Ectodermal cell (in vitro differentiated cells): Measurements from ENCODE around the gene MRPL21.
"Not testable (repeated sequence)": the region's sequence is repeated elsewhere in the genome, so short reads cannot be mapped to it uniquely, and the experiment has no call there.

ENCODE experiments used
- H3K27ac ChIP-seq: 2 replicates; pipeline ENCODE4 v1.7.0; 2013; ENCODE audit warnings: mild to moderate bottlenecking, low read depth, low read length; ENCODE audit not compliant: insufficient read depth, poor library complexity, severe bottlenecking
- H3K27me3 ChIP-seq: 2 replicates; pipeline ENCODE4 v1.7.0; 2013; ENCODE audit warnings: mild to moderate bottlenecking, low read length; ENCODE audit not compliant: insufficient read depth, control insufficient read depth, poor library complexity, severe bottlenecking
- H3K36me3 ChIP-seq: one replicate; pipeline ENCODE4 v1.7.0; 2013; ENCODE audit warnings: low read length; ENCODE audit not compliant: control insufficient read depth, insufficient read depth
- H3K4me1 ChIP-seq: one replicate; pipeline ENCODE4 v1.7.0; 2013; ENCODE audit warnings: low read length; ENCODE audit not compliant: control insufficient read depth, insufficient read depth
- H3K4me3 ChIP-seq: 2 replicates; pipeline ENCODE4 v1.7.0; 2013; ENCODE audit warnings: low read depth, low read length, control low read depth; ENCODE audit not compliant: insufficient read depth
- H3K9me3 ChIP-seq: 2 replicates; pipeline ENCODE4 v1.7.0; 2013; ENCODE audit warnings: mild to moderate bottlenecking, low read length, moderate library complexity; ENCODE audit not compliant: control insufficient read depth
- WGBS, 2 experiments: methylation state at CpG; one replicate each; pipeline ENCODE4 v1.1.7; 2013; ENCODE audit warnings: missing lambda C conversion rate in 2 of 2; 5-methylcytosine and 5-hydroxymethylcytosine counted together

Gene MRPL21

DNA sequence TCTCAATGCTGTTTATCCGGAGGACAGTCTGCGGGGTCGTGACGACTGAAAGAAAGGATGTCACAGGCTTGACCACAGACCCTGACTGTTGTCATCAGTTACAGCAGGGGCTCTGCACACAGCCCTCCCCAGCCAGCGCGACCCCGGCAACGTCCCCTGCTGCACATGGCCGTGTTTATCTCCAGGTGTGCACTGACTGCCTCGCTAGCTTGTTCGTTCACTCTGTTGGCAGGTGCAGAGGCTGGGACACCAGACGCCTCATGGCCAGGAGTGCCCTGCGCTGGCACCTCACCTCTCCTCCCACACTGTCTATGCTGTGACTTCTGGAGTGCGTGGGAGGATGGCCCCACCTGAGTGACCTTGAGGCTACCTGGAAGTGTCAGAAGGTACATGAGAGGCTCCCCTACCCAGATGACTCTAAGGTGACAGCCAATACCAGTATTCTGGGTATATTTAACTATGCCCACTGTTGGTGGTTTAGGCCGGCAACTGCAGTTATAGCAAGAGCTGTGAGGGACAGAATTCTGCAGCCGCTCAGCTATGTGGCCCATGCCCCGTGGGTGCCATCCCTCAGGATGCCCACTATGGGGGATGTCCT lies 12.2 kb downstream of the MRPL21 start:
- H3K4me3 ChIP-seq, result no peak overlapping the region
- H3K9me3 ChIP-seq, result no peaks in the 10 kb centered on the region
- 95 to 96% methylated on average over 17 of the region's 17 CpGs for WGBS, 2 experiments
- H3K4me1 ChIP-seq, result no peaks in the 10 kb centered on the region
- H3K36me3 ChIP-seq, result peaks cover 35% of the 10 kb centered on the region
- H3K27me3 ChIP-seq, result no peaks in the 10 kb centered on the region
- no peak overlapping the region for H3K27ac ChIP-seq

GRCh38 chr11:68890490-68891231 lies 13.0 kb downstream of the MRPL21 start:
- Histone ChIP-seq H3K27me3 (no peaks in the 10 kb centered on the region), H3K4me1 (no peaks in the 10 kb centered on the region), H3K4me3 (no peak overlapping the region), H3K36me3 (peaks cover 27% of the 10 kb centered on the region), H3K9me3 (no peaks in the 10 kb centered on the region), H3K27ac (no peak overlapping the region)
- WGBS, 2 experiments, result 89 to 92% methylated on average over 17 of the region's 17 CpGs

GRCh38 chr11:68889948-68890446 lies 13.6 kb downstream of the MRPL21 start:
- no peaks in the 10 kb centered on the region for H3K27me3 ChIP-seq
- H3K9me3 ChIP-seq, result no peaks in the 10 kb centered on the region
- H3K4me3 ChIP-seq, result no peak overlapping the region
- WGBS, 2 experiments, result 67 to 68% methylated on average over 18 of the region's 18 CpGs
- H3K27ac ChIP-seq, result no peak overlapping the region
- peaks cover 25% of the 10 kb centered on the region for H3K36me3 ChIP-seq
- no peaks in the 10 kb centered on the region for H3K4me1 ChIP-seq

DNA sequence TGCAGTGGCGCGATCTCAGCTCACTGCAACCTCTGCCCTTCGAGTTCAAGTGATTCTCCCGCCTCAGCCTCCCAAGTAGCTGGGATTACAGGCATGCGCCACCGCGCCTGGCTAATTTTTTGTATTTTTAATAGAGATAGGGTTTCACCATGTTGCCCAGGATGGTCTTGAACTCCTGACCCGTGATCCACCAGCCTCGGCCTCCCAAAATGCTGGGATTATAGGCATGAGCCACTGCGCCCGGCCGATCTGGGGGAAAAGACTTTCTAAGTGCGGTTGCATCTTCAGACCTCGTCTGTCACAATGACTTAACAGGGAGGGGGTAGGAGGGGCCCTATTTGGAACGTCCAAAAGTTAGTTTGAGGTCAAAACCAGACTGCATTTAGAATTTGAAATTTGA lies 18.8 kb downstream of the MRPL21 start:
- H3K4me1 ChIP-seq, H3K27me3 ChIP-seq, H3K9me3 ChIP-seq, H3K4me3 ChIP-seq, H3K36me3 ChIP-seq, H3K27ac ChIP-seq: not testable (repeated sequence)
- WGBS, 2 experiments, result 90 to 92% methylated on average over 15 of the region's 15 CpGs

GRCh38 chr11:68882391-68882790 lies 21.2 kb downstream of the MRPL21 start:
- Histone ChIP-seq H3K4me1 (no peaks in the 10 kb centered on the region), H3K4me3 (no peak overlapping the region), H3K36me3 (no peaks in the 10 kb centered on the region), H3K9me3 (no peaks in the 10 kb centered on the region), H3K27ac (no peak overlapping the region), H3K27me3 (no peaks in the 10 kb centered on the region)
- 87 to 88% methylated on average over 12 to 13 of the region's 13 CpGs for WGBS, 2 experiments

DNA sequence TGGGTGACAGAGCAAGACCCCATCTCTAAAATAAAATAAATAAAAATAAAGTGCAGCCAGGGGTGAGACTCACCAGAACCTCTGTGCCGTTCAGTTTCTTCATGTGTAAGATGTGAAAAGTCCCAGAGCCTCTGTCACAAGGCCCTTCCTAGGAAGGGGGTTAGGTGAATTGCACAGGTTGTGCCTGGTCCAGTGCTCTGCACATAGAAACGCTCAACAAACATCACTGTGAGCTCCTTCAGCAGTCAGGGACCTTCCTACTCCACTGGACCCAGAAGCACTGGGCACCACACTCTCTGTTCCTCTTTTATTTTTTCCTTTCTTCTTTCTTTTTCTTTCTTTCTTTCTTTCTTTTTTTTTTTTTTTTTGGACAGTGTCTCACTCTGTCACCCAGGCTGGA lies 22.3 kb downstream of the MRPL21 start:
- 93 to 98% methylated on average over 2 of the region's 2 CpGs for WGBS, 2 experiments
- H3K36me3 ChIP-seq, result no peaks in the 10 kb centered on the region
- H3K27ac ChIP-seq, result no peak overlapping the region
- H3K27me3 ChIP-seq, result no peaks in the 10 kb centered on the region
- no peaks in the 10 kb centered on the region for H3K9me3 ChIP-seq
- no peak overlapping the region for H3K4me3 ChIP-seq
- H3K4me1 ChIP-seq, result no peaks in the 10 kb centered on the region

DNA sequence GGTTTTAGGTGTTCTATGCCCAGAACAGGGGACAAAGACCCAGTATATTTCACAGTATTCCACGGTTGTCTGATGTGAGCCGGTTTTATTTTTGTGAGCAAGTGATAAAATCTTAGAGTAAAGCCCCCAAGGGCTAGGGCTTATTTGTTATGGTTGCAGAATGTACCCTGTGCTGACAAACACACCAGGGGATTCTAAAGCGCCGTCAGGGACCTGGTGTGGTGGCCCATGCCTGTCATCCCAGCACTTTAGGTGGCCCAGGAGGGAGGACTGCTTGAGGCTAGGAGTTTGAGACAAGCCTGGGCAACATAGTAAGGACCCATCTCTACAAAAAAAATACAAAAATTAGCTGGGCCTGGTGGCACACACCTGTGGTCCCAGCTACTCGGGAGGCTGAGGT lies 22.8 kb downstream of the MRPL21 start:
- H3K27me3 ChIP-seq, result no peaks in the 10 kb centered on the region
- 92 to 93% methylated on average over 5 of the region's 5 CpGs for WGBS, 2 experiments
- no peak overlapping the region for H3K4me3 ChIP-seq
- H3K4me1 ChIP-seq, result no peaks in the 10 kb centered on the region
- no peaks in the 10 kb centered on the region for H3K36me3 ChIP-seq
- no peaks in the 10 kb centered on the region for H3K9me3 ChIP-seq
- H3K27ac ChIP-seq, result no peak overlapping the region

- H3K4me1 ChIP-seq, result no peaks in the 10 kb centered on the region
- no peak overlapping the region for H3K27ac ChIP-seq
- no peaks in the 10 kb centered on the region for H3K36me3 ChIP-seq
- 94% methylated on average over 7 of the region's 7 CpGs for WGBS, 2 experiments
- no peaks in the 10 kb centered on the region for H3K9me3 ChIP-seq
- no peak overlapping the region for H3K4me3 ChIP-seq
- H3K27me3 ChIP-seq, result no peaks in the 10 kb centered on the region
Observed at GRCh38 chr11:68878022-68878421, 25.6 kb downstream of the MRPL21 start.

GRCh38 chr11:68872216-68873003 lies 31.2 kb downstream of the MRPL21 start:
- WGBS, 2 experiments, result 88 to 89% methylated on average over 12 of the region's 12 CpGs
- no peak overlapping the region for H3K4me3 ChIP-seq
- no peak overlapping the region for H3K27ac ChIP-seq
- H3K4me1 ChIP-seq, result no peaks in the 10 kb centered on the region
- H3K36me3 ChIP-seq, result no peaks in the 10 kb centered on the region
- H3K27me3 ChIP-seq, result no peaks in the 10 kb centered on the region
- H3K9me3 ChIP-seq, result no peaks in the 10 kb centered on the region

GRCh38 chr11:68870470-68870869 lies 33.2 kb downstream of the MRPL21 start:
- 74 to 78% methylated on average over 9 of the region's 9 CpGs for WGBS, 2 experiments

More at GRCh38 chr11:68870470-68870869, 33.2 kb downstream of the MRPL21 start:
- no peaks in the 10 kb centered on the region for H3K36me3 ChIP-seq
- H3K27ac ChIP-seq, result no peak overlapping the region
- no peaks in the 10 kb centered on the region for H3K27me3 ChIP-seq
- no peaks in the 10 kb centered on the region for H3K9me3 ChIP-seq
- H3K4me1 ChIP-seq, result no peaks in the 10 kb centered on the region
- no peak overlapping the region for H3K4me3 ChIP-seq
